ENCODE data around the gene COA6. TPM values are rescaled to one million over a fixed set of nuclear protein-coding genes. Genes with fewer than 3 reads are reported as not detected.
"Not testable (repeated sequence)": the region's sequence is repeated elsewhere in the genome, so short reads cannot be mapped to it uniquely, and the experiment has no call there.

Gene COA6
- total RNA-seq, 1 donor from 2014 or later = 42.5 TPM

GRCh38 chr1:234368320-234369032 lies 4.8 kb upstream of the COA6 start:
- no peak for DNase-seq (ENCODE audit: missing footprints)
- ATAC-seq = no peak
- intact Hi-C loops (cut with DNase I) = no loop called here

DNA sequence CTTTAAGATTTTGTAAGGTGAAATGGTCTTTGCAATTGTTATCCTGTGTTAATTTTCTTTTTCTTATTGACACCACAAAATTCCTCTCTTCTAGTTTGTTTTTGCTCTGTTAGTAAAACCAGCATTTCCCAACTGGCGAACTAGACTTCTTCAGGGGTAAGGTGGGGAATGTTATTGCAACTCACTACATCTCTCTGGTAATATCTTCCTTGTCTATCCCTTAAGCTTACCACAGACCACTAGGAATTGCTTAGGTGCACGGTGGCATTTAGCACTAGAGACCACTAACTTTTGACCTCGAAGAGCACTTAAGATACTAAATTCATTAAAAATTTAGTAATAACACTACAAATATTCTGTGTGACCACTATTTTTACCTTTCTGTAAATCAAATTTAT lies 4.2 kb upstream of the COA6 start:
- DNase-seq (ENCODE audit: missing footprints) = no peak
- ATAC-seq = no peak
- intact Hi-C loops (cut with DNase I) = no loop called here

DNA sequence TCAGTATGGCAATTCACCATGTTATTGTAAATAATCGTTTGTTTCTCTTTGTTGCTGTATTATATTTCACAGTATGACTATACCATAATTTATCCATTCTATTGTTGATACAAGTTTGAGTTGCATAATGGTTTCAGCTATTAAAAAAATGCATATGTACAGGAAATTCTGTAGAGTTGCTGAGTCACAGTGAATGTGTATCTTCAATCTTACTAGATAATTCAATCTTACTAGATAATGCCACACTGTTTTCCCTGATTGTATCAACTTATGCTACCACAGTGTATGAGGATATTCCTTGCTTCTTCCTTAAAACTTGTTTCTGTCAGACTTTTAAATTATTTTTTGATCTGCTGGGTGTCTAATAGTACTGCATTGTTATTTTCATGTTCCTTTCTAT lies 3.5 kb upstream of the COA6 start:
- intact Hi-C loops (cut with DNase I) = no loop called here
- ATAC-seq (no peak), DNase-seq (ENCODE audit: missing footprints) (no peak)

DNA sequence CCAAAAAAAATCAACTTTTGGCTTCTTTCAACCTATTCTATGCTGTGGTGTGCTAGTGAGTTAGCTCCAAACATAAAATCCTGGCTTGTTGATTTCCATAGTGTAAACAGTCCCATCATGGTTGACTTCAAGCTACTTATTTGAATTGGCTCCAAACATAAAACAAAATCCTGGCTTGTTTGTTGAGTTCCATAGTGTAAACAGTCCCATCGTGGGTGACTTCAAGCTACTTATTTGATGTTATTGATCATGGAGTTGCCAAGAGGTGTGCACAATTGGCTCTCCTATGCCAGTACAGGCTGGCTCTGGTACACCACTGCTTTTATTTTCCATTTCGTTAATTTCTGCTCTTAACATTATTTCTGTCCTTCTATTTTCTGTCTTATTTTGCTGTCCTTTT lies 1.8 kb upstream of the COA6 start:
- ATAC-seq (no peak), DNase-seq (ENCODE audit: missing footprints) (no peak)
- intact Hi-C loops (cut with DNase I) = no loop called here

GRCh38 chr1:234372011-234372757 lies 1.1 kb upstream of the COA6 start:
- DNase-seq (ENCODE audit: missing footprints) (no peak), ATAC-seq (no peak)
- intact Hi-C loops (cut with DNase I) = no loop called here

- DNase-seq (ENCODE audit: missing footprints) (no peak), ATAC-seq (no peak)
- intact Hi-C loops (cut with DNase I) = no loop called here
These were observed 651 bp downstream of the COA6 start for GRCh38 chr1:234373959-234374254.

DNA sequence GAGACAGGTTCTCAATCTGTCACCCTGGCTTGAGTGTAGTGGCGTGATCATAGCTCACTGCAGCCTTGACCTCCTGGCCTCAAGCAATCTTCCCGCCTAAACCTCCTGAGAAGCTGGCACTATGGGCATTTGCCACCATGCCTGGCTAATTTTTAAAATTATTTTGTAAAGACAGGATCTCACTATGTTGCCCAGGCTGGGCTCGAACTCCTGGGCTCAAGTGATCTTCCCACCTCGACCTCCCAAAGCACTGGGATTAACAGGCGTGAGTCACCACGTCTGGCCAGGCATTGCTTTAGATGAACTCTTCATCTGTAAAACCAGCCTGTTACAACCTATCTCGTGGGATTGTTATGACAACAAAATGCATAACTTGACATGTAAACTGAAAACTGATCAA lies 2.4 kb downstream of the COA6 start:
- intact Hi-C loops (cut with DNase I) = no loop called here
- DNase-seq (ENCODE audit: missing footprints) (no peak), ATAC-seq (no peak)

DNA sequence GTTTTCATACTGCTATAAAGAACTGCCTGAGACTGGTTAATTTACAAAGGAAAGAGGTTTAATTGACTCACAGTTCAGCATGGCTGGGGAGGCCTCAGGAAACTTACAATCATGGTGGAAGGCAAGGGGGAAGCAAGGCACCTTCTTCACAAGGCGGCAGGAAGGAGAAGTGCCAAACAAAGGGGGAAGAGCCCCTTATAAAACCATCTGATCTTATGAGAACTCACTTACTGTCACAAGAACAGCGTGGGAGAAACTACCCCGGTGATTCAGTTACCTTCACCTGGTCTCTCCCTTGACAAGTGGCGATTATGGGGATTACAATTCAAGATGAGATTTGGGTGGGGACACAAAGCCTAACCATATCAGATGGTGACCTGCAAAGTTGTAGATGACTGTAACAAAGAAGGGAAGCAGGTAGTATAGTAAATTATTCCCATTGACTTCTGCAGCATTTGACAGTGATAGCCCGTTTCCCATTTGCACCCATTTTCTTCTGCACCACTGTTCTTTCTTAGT lies 6.4 kb downstream of the COA6 start:
- intact Hi-C loops (cut with DNase I); ATAC-seq; DNase-seq (ENCODE audit: missing footprints): not testable (repeated sequence)

DNA sequence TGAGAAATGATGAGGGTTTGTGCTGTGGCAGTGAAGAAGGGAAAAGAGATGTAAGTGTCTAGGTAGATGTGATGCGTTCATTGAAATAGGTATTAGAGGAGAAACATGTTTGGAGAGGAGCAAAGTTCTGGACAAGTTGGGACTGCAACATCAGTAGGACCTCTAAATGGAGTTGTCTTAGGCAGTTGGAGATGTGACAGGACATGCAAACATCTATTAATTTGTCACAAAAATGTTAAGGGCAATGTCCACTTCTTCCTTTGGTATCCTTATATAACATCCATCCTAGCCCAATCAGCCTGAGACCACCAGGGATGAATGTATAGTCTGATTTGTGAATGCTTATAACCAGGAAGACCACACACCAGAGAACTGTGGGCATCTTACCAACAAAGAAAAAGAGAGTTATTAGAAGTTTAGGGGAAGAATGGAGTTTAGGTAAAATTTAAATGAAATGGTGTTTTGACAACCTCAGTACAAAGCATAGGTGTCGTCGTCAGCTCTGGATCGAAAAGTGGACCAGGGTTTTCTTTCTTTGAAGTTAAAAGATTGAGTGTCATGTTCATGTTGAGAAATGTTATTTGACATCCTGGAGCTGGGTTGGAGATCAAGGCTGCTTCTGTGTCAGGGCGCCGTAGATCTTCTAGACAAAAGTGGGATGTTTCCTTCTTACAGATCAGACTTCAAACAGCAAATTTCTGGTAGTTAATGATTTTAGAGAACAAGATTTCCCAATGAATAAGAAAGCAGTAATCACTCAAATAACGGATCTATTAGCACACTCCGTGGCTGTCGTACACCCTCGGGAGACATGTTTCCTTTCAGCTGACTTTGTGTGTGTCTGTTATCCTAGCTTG lies 8.7 kb downstream of the COA6 start:
- DNase-seq (ENCODE audit: missing footprints) = no peak
- intact Hi-C loops (cut with DNase I) = no loop called here

DNA sequence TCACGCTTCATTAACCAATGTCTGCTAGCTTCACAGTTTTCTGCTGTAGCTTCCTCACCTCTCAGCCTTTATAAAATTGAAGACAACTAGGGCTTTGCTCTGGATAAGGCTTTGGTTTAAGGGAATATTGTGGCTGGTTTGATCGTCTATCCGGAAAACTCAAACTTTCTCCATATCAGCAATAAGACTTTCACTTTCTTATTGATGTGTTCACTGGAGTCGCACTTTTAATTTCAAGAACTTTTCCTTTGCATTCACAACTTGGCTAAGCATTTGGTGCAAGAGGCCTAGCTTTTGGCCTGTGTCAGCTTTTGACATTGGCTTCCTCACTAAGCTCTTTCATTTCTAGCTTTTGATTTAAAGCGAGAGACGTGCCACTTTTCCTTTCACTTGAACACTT lies 12.9 kb downstream of the COA6 start:
- no peak for ATAC-seq

More for the DNA sequence above, 8.7 kb downstream of the COA6 start:
- no peak for ATAC-seq

DNA sequence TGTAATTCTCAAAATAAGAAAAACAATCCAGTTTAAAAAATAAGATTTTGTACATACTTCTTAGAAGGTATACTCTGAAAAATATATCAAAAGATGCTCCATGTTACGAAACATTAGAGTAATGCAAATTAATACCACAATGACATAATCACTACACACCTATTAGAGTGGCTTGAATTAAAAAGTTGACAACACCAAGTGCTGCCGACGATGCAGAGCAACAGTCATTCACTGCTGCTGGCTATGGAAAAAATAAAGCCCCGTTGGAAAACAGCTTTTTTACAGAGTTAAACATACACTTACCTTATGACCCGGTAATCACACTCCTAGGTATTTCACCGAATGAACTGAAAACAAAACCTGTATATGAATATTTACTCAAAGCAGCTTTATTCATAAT lies 14.8 kb downstream of the COA6 start:
- intact Hi-C loops (cut with DNase I) = no loop called here
- DNase-seq (ENCODE audit: missing footprints) (no peak), ATAC-seq (no peak)

More for the DNA sequence above, 12.9 kb downstream of the COA6 start:
- no peak for DNase-seq (ENCODE audit: missing footprints)
- intact Hi-C loops (cut with DNase I) = no loop called here

DNA sequence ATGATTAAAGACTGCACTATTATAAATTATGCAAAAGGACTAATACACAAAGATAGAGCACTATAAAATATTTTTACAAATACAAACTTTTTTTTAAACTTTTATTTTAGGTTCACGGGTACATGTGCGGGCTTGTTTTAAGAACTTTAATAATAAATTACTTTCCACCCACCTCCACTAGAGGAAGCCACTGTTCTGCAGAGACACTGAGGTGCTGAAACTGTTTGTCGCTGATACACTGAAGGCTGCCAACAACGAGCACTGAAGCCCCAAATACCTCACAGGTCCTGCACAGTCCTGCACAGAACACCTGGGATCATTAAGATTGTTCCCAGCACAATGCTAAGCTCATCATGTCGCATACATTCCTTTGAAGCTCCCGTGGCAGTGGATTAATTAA lies 19.9 kb downstream of the COA6 start:
- ATAC-seq (no peak), DNase-seq (ENCODE audit: missing footprints) (no peak)
- intact Hi-C loops (cut with DNase I) = no loop called here

DNA sequence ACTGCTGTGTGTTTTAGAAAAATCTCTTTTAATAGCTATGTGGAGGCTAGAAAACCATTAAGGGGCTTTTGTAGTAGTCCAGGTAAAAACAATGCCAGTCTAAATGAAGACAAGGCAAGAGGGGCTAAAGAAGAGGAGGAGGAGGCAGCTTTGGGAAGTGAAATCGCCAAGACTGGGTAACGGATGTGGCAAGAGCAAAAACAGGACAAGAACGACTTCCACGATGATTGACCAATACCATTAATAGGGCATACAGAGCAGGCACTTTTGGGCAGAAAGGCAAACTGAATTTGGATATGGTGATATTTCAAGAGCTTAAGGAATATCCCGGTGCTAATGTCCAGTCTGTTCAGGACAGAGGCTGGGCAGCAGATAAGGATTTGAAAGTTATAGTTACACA lies 22.0 kb downstream of the COA6 start:
- intact Hi-C loops (cut with DNase I) = no loop called here
- ATAC-seq = no peak
- DNase-seq (ENCODE audit: missing footprints) = no peak

DNA sequence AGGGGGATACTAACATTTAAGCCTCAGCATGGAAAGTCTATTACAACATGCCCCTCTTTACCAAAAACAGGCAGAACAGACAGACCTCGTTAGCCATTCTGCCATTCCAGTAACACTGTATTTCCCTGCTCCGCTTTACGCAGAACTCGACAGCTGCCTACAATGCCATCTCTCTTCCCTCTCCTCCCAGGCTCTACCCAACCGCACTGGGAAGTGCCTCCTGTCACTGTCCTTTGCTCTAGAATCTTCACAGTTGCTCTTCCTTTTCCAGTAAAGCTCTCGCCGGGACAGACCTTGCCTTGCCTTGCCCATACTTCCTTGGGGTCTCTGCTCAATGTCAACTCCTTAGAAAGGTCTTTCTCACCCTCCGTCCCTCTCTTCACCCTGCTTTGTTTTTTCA lies 22.8 kb downstream of the COA6 start:
- intact Hi-C loops (cut with DNase I) = no loop called here
- ATAC-seq (no peak), DNase-seq (ENCODE audit: missing footprints) (no peak)

DNA sequence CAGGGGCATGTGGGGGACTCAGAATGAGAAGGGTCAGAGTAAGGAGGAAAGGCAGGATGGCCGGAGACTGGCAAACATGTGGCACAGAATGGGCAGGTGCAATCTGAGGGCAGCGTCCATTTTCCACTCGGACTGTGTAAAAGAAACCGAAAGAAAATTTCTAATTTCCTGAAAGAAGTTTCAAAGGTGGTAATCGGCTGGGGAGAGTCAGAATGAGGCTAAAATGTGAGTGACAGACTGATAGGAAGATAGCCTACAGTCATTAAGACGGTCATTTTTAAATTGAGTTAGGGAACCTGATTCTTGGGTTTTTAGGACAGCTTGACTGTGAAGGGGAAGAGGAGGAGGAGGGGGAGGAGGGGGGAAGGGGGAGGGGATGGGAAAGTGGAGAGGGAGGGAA lies 23.6 kb downstream of the COA6 start:
- no peak for DNase-seq (ENCODE audit: missing footprints)
- no peak for ATAC-seq
- intact Hi-C loops (cut with DNase I) = no loop called here

GRCh38 chr1:234397732-234398131 lies 24.5 kb downstream of the COA6 start:
- intact Hi-C loops (cut with DNase I) = no loop called here
- DNase-seq (ENCODE audit: missing footprints) = no peak

GRCh38 chr1:234398849-234399381 lies 25.7 kb downstream of the COA6 start:
- intact Hi-C loops (cut with DNase I) = no loop called here
- ATAC-seq = no peak
- no peak for DNase-seq (ENCODE audit: missing footprints)

More at GRCh38 chr1:234397732-234398131, 24.5 kb downstream of the COA6 start:
- no peak for ATAC-seq

DNA sequence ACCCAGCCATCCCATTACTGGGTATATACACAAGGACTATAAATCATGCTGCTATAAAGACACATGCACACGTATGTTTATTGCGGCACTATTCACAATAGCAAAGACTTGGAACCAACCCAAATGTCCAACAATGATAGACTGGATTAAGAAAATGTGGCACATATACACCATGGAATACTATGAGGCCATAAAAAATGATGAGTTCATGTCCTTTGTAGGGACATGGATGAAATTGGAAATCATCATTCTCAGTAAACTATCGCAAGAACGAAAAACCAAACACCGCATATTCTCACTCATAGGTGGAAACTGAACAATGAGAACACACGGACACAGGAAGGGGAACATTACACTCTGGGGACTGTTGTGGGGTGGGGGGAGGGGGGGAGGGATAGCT lies 26.3 kb downstream of the COA6 start:
- DNase-seq (ENCODE audit: missing footprints); intact Hi-C loops (cut with DNase I); ATAC-seq: not testable (repeated sequence)

- intact Hi-C loops (cut with DNase I) = no loop called here
These were observed 27.5 kb downstream of the COA6 start for GRCh38 chr1:234400773-234401172.

More at GRCh38 chr1:234400773-234401172, 27.5 kb downstream of the COA6 start:
- DNase-seq (ENCODE audit: missing footprints) = no peak
- no peak for ATAC-seq
